OCI-LY1 (cell line): Measurements from ENCODE around the gene DYNC1LI2.

Experiments used
- H2AFZ ChIP-seq: fragments of 200-600 bp; sonication (generic), shearing (Covaris generic); 2 replicates; pipeline ENCODE4 v1.6.0; 2014; ENCODE audit warnings: antibody characterized with exemption, mild to moderate bottlenecking, low read length
- H3F3A ChIP-seq: fragments of 200-600 bp; sonication (generic), shearing (Covaris generic); 2 replicates; pipeline ENCODE4 v1.6.0; 2014; ENCODE audit warnings: mild to moderate bottlenecking, antibody characterized with exemption, low read length, moderate library complexity; ENCODE audit not compliant: insufficient read depth
- H3K27ac ChIP-seq: fragments of 200-600 bp; sonication (generic); 2 replicates; pipeline ENCODE4 v1.5.1; 2014; ENCODE audit warnings: low read length, mixed run types, mild to moderate bottlenecking, low read depth; ENCODE audit not compliant: poor library complexity, severe bottlenecking
- H3K27me3 ChIP-seq: fragments of 200-600 bp; sonication (generic); 2 replicates; pipeline ENCODE4 v1.6.0; 2014; ENCODE audit warnings: antibody characterized with exemption, mild to moderate bottlenecking, low read length, moderate library complexity; ENCODE audit not compliant: insufficient read depth
- H3K36me3 ChIP-seq: fragments of 200-600 bp; sonication (generic); 2 replicates; pipeline ENCODE4 v1.6.1; 2014; ENCODE audit warnings: mild to moderate bottlenecking, antibody characterized with exemption, low read length, moderate library complexity, mixed read lengths; ENCODE audit not compliant: insufficient read depth
- H3K4me1 ChIP-seq: fragments of 200-600 bp; sonication (generic); 2 replicates; pipeline ENCODE4 v1.5.1; 2014; ENCODE audit warnings: mild to moderate bottlenecking, low read length, moderate library complexity; ENCODE audit not compliant: insufficient read depth, severe bottlenecking
- H3K4me2 ChIP-seq: fragments of 200-600 bp; sonication (generic), shearing (Covaris generic); 2 replicates; pipeline ENCODE4 v1.6.1; 2014; ENCODE audit warnings: low read length
- H3K4me3 ChIP-seq: fragments of 200-600 bp; sonication (generic); 2 replicates; pipeline ENCODE4 v1.5.1; 2014; ENCODE audit warnings: low read length, low read depth, mild to moderate bottlenecking, mixed read lengths; ENCODE audit not compliant: poor library complexity, severe bottlenecking
- H3K79me2 ChIP-seq: fragments of 200-600 bp; shearing (Covaris generic); 2 replicates; pipeline ENCODE4 v1.6.1; 2016; ENCODE audit warnings: mixed run types, low read length, mixed read lengths; ENCODE audit not compliant: insufficient read depth
- H3K9ac ChIP-seq: fragments of 200-600 bp; sonication (generic), shearing (Covaris generic); 2 replicates; pipeline ENCODE4 v1.6.1; 2014; ENCODE audit warnings: mild to moderate bottlenecking, low read length, mixed read lengths
- H3K9me2 ChIP-seq: fragments of 200-600 bp; sonication (generic), shearing (Covaris generic); 2 replicates; pipeline ENCODE4 v1.6.1; 2014; ENCODE audit warnings: low read depth, mild to moderate bottlenecking, low read length, mixed read lengths
- H3K9me3 ChIP-seq: fragments of 200-600 bp; shearing (Covaris generic); 2 replicates; pipeline ENCODE4 v1.6.1; 2014; ENCODE audit warnings: low read length, mixed read lengths
- H4K20me1 ChIP-seq: fragments of 200-600 bp; sonication (generic), shearing (Covaris generic); 2 replicates; pipeline ENCODE4 v1.6.0; 2016; ENCODE audit warnings: mild to moderate bottlenecking, low read length; ENCODE audit not compliant: insufficient read depth
- EZH2 ChIP-seq: fragments of 200-600 bp; sonication (generic), shearing (Covaris generic); IDR thresholded peaks from 2 replicates; pipeline ENCODE4 v1.8.0; 2017; ENCODE audit warnings: borderline replicate concordance, mixed run types, mild to moderate bottlenecking, antibody characterized with exemption, low read length, moderate library complexity, mixed read lengths
- TF ChIP-seq, protein P1 (sequence below): fragments of 200-600 bp; sonication (generic), shearing (Covaris generic); IDR thresholded peaks from 2 replicates; pipeline ENCODE4 v1.5.1; 2017; ENCODE audit warnings: mild to moderate bottlenecking, antibody characterized with exemption, low read length, moderate library complexity, mixed read lengths

DYNC1LI2 gene

DNA sequence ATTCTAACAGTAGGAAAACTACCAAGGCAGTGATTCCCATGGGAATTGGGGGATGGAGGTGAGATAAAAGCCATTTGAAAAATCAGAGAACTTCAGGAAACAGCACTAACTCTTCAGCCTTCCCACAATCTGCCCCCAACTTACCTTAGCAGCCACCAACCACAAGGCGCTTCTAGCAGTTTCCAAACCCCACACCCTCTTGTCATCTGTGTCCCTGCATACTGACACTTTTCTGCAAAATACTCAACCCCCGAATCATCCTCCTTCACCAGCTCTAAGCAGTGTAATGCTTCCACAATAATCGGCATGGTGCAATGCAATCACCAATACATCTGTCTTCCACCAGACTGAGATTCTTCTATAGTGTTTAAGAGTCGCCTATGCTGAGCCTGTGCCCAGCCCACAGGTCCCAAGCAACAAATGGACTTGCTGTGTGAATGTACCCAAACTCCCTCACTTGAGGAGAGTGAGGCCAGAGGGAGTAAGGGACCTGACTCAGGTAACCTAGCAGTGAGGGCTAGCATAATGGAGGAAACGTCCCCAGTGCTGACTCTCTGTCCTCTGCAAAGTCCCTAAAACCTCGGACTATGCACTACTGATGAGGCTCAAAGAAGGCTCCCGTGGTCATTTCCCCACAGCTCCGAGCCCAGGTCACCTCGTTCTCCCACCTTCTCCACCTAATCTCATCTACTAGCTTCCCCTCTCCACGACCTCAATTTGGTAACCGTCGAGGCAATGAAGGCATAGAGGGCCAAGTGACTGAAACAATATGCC lies 943 bp downstream of the DYNC1LI2 start:
- H3K9me2 ChIP-seq: no peaks in the 10 kb centered on the region
- H3K36me3 ChIP-seq: peaks cover 36% of the 10 kb centered on the region
- peaks cover 24% of the 10 kb centered on the region for H3K4me1 ChIP-seq
- no peaks in the 10 kb centered on the region for H3K9me3 ChIP-seq
- H2AFZ ChIP-seq: no peak overlapping the region
- H3K4me2 ChIP-seq: peak overlapping the region; percentile 99
- no peak for TF ChIP-seq EZH2
- TF ChIP-seq, protein P1, sequence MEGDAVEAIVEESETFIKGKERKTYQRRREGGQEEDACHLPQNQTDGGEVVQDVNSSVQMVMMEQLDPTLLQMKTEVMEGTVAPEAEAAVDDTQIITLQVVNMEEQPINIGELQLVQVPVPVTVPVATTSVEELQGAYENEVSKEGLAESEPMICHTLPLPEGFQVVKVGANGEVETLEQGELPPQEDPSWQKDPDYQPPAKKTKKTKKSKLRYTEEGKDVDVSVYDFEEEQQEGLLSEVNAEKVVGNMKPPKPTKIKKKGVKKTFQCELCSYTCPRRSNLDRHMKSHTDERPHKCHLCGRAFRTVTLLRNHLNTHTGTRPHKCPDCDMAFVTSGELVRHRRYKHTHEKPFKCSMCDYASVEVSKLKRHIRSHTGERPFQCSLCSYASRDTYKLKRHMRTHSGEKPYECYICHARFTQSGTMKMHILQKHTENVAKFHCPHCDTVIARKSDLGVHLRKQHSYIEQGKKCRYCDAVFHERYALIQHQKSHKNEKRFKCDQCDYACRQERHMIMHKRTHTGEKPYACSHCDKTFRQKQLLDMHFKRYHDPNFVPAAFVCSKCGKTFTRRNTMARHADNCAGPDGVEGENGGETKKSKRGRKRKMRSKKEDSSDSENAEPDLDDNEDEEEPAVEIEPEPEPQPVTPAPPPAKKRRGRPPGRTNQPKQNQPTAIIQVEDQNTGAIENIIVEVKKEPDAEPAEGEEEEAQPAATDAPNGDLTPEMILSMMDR: no peak
- H3K27ac ChIP-seq: no peak overlapping the region
- H3F3A ChIP-seq: no peaks in the 10 kb centered on the region
- peak overlapping the region; percentile 99 for H3K9ac ChIP-seq
- no peaks in the 10 kb centered on the region for H4K20me1 ChIP-seq
- H3K79me2 ChIP-seq: peaks cover 18% of the 10 kb centered on the region
- peak overlapping the region; percentile 100 for H3K4me3 ChIP-seq
- H3K27me3 ChIP-seq: peaks cover 4% of the 10 kb centered on the region

- Histone ChIP-seq H3K4me1 (peaks cover 20% of the 10 kb centered on the region), H3K27ac (no peak overlapping the region), H3K4me3 (no peak overlapping the region), H3K79me2 (peaks cover 18% of the 10 kb centered on the region), H3K4me2 (no peak overlapping the region), H3K9ac (no peak overlapping the region), H3F3A (no peaks in the 10 kb centered on the region), H3K9me3 (no peaks in the 10 kb centered on the region), H3K36me3 (peaks cover 67% of the 10 kb centered on the region), H4K20me1 (no peaks in the 10 kb centered on the region), H3K27me3 (no peaks in the 10 kb centered on the region), H3K9me2 (no peaks in the 10 kb centered on the region), H2AFZ (no peak overlapping the region)
- TF ChIP-seq, protein P1: no peak
- TF ChIP-seq EZH2: no peak
These were observed 4.7 kb downstream of the DYNC1LI2 start for GRCh38 chr16:66746682-66747081.

- no peaks in the 10 kb centered on the region for H3K9me2 ChIP-seq
- H4K20me1 ChIP-seq: no peaks in the 10 kb centered on the region
- no peak overlapping the region for H3K4me2 ChIP-seq
- TF ChIP-seq EZH2: no peak
- TF ChIP-seq, protein P1: no peak
- H3K27ac ChIP-seq: no peak overlapping the region
- no peak overlapping the region for H3K9ac ChIP-seq
- no peaks in the 10 kb centered on the region for H3F3A ChIP-seq
- no peak overlapping the region for H2AFZ ChIP-seq
- H3K27me3 ChIP-seq: no peaks in the 10 kb centered on the region
- H3K79me2 ChIP-seq: peaks cover 15% of the 10 kb centered on the region
- H3K4me1 ChIP-seq: peaks cover 20% of the 10 kb centered on the region
- peaks cover 73% of the 10 kb centered on the region for H3K36me3 ChIP-seq
- H3K4me3 ChIP-seq: no peak overlapping the region
- H3K9me3 ChIP-seq: no peaks in the 10 kb centered on the region
These were observed 5.4 kb downstream of the DYNC1LI2 start for GRCh38 chr16:66746048-66746447.
